Chondrocyte (in vitro differentiated cells): ENCODE results near the gene ATXN7L2. TPM values are rescaled to one million over a fixed set of nuclear protein-coding genes. Genes with fewer than 3 reads are reported as not detected.
A peak's percentile ranks its signal among the peaks of the same experiment; 100 is the strongest.

ENCODE experiments used
- DNase-seq: peaks from one replicate; pipeline ENCODE4 v3.0.0; 2021; ENCODE audit warnings: mixed read lengths, low spot score
- H3K27ac Mint-ChIP-seq: one replicate; pipeline ENCODE4 v1.8.0; 2021; ENCODE audit warnings: mild to moderate bottlenecking, moderate library complexity, mixed read lengths; ENCODE audit not compliant: unreplicated experiment
- H3K27me3 Mint-ChIP-seq: 2 replicates; pipeline ENCODE4 v1.8.0; 2021; ENCODE audit warnings: low read depth, mixed read lengths
- H3K36me3 Mint-ChIP-seq: 2 replicates; pipeline ENCODE4 v1.8.0; 2021; ENCODE audit warnings: low read depth, mixed read lengths
- H3K4me1 Mint-ChIP-seq: 2 replicates; pipeline ENCODE4 v1.8.0; 2021; ENCODE audit warnings: low read depth, mild to moderate bottlenecking, mixed read lengths
- H3K4me3 Mint-ChIP-seq: one replicate; pipeline ENCODE4 v1.8.0; 2021; ENCODE audit warnings: mild to moderate bottlenecking, moderate library complexity, mixed read lengths; ENCODE audit not compliant: unreplicated experiment
- H3K9me3 Mint-ChIP-seq: 2 replicates; pipeline ENCODE4 v1.8.0; 2021; ENCODE audit warnings: low read depth, mixed read lengths
- total RNA-seq: library from RNA; stranded (reverse); gene quantifications from 3 replicates; pipeline ENCODE4 v1.2.1, GENCODE V29; 2021
- TF ChIP-seq, protein P1 (sequence below): fragments of 200-600 bp; sonication (generic); IDR thresholded peaks from 2 replicates; pipeline ENCODE4 v1.5.0; 2021; ENCODE audit warnings: antibody characterized with exemption, mild to moderate bottlenecking, moderate library complexity

The ATXN7L2 gene
- total RNA-seq, 1 donor from 2014 or later = 3.6 TPM

GRCh38 chr1:109488696-109489095 is 5.0 kb downstream of the ATXN7L2 start:
- Mint-ChIP-seq H3K4me1 (peaks cover 21% of the 10 kb centered on the region), H3K4me3 (no peak overlapping the region), H3K9me3 (no peaks in the 10 kb centered on the region), H3K36me3 (peaks cover 4% of the 10 kb centered on the region), H3K27ac (no peak overlapping the region), H3K27me3 (no peaks in the 10 kb centered on the region)
- TF ChIP-seq, protein P1, sequence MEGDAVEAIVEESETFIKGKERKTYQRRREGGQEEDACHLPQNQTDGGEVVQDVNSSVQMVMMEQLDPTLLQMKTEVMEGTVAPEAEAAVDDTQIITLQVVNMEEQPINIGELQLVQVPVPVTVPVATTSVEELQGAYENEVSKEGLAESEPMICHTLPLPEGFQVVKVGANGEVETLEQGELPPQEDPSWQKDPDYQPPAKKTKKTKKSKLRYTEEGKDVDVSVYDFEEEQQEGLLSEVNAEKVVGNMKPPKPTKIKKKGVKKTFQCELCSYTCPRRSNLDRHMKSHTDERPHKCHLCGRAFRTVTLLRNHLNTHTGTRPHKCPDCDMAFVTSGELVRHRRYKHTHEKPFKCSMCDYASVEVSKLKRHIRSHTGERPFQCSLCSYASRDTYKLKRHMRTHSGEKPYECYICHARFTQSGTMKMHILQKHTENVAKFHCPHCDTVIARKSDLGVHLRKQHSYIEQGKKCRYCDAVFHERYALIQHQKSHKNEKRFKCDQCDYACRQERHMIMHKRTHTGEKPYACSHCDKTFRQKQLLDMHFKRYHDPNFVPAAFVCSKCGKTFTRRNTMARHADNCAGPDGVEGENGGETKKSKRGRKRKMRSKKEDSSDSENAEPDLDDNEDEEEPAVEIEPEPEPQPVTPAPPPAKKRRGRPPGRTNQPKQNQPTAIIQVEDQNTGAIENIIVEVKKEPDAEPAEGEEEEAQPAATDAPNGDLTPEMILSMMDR = no peak
- no peak for DNase-seq

DNA sequence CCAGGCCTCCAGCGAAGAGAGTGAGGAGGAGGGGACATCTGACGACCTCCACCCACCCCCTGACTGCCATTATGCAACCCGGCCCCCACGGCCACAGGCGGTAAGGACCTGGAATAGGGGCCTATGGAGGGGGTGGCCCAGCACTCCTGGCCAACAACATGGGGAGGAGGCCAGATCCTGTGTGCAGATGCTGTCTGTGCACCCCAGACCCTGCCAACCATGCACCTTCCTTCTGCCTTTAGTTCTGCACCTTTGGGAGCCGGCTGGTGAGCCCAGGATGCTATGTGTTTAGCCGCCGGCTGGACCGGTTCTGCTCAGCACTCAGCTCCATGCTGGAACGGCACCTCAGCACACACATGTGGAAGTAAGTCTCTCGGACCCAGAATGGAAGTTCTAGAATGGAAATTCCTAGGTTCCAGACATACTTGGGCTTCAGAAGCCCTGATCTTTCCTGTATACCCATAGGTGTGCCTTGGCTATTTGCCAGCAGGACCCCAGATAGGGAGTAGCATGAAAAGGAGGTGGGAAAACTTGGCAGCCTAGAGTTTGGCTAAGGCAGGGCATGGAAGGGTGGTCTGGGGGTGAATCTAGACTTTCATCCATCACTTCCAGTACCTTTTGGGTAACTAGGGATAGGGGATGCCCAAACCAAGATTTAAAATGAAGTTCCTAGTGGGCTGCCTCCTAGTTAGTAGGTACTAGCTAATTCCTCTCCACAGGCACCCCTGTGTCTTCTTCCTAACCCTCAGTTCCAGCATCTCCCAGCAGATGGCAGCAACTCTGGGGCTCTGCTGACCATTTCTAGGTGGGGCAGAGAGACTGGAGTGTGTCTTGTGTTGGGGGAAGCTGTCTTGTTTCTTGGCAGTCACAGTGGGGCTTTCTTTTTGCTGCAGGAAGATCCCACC is 6.6 kb downstream of the ATXN7L2 start:
- no peaks in the 10 kb centered on the region for H3K27me3 Mint-ChIP-seq
- no peak overlapping the region for H3K27ac Mint-ChIP-seq
- H3K4me1 Mint-ChIP-seq = peaks cover 22% of the 10 kb centered on the region
- no peaks in the 10 kb centered on the region for H3K9me3 Mint-ChIP-seq
- TF ChIP-seq, protein P1 = peak; percentile 85
- DNase-seq = no peak
- peaks cover 4% of the 10 kb centered on the region for H3K36me3 Mint-ChIP-seq
- H3K4me3 Mint-ChIP-seq = no peak overlapping the region

DNA sequence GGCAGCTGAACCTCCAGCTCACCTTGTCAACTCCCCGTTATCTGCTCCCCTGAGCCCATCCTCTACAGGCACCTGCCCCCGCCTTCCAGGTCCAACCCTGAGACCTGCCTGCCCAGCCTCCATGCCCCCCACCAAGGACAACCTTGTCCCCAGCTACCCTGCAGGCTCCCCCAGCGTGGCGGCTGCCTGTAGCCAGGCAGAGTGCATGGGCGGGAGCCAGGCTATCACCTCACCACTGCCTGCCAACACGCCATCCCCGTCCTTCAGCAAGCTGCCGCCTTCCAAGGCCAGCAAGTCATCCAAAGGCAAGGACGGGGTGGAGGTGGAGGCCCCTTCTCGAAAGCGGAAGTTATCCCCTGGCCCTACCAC is 7.2 kb downstream of the ATXN7L2 start:
- Mint-ChIP-seq H3K4me1 (peaks cover 27% of the 10 kb centered on the region), H3K27me3 (no peaks in the 10 kb centered on the region), H3K4me3 (no peak overlapping the region), H3K36me3 (peaks cover 4% of the 10 kb centered on the region), H3K27ac (no peak overlapping the region), H3K9me3 (no peaks in the 10 kb centered on the region)
- no peak for DNase-seq
- TF ChIP-seq, protein P1 = peak; percentile 26

DNA sequence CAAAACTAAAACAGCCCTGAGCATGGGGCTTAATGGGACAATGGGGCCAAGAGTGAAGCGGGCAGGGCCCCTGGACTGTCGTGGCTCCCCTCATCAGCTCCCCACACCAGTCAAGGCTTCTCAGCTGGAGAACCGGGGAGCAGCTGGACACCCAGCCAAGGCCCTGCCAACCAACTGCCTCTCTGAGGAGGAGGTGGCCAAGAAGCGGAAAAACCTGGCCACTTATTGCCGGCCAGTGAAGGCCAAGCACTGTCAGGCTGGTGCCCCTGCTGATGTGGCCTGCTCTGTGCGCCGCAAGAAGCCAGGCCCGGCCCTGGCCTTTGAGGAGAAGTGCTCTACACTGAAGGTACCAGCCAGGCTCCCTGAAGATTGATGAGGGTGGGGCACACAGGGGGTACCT is 7.7 kb downstream of the ATXN7L2 start:
- DNase-seq = no peak
- H3K4me1 Mint-ChIP-seq = peaks cover 27% of the 10 kb centered on the region
- H3K4me3 Mint-ChIP-seq = no peak overlapping the region
- H3K36me3 Mint-ChIP-seq = peaks cover 4% of the 10 kb centered on the region
- no peak overlapping the region for H3K27ac Mint-ChIP-seq
- no peaks in the 10 kb centered on the region for H3K27me3 Mint-ChIP-seq
- no peaks in the 10 kb centered on the region for H3K9me3 Mint-ChIP-seq
- TF ChIP-seq, protein P1 = no peak

DNA sequence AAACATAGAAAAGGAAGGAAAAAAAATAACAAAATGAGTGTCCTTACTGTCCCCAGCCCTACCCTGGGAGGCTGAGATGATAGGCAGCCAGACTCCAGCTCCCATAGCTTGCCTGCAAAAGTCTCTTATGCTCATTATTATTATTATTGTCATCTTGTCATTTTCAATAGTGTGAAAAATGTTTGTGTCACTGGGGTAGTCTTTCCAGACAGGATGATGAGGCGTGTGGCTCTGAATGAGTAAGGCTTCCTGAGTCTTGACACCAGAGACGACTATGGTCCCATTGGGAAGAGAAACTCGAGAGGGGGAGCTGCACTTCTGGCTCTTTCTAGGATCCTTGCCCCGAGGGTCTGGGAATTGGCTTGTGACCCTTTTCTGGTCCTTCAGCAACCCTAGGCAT is 9.1 kb downstream of the ATXN7L2 start:
- Mint-ChIP-seq H3K4me3 (no peak overlapping the region), H3K27ac (no peak overlapping the region), H3K36me3 (peaks cover 4% of the 10 kb centered on the region), H3K27me3 (no peaks in the 10 kb centered on the region), H3K4me1 (peaks cover 27% of the 10 kb centered on the region), H3K9me3 (no peaks in the 10 kb centered on the region)
- no peak for DNase-seq
- TF ChIP-seq, protein P1 = no peak
